Muscle of leg (tissue), 11 donors: ENCODE results near the gene ELMO1. TPM values are rescaled to one million over a fixed set of nuclear protein-coding genes. Genes with fewer than 3 reads are reported as not detected.
A peak's percentile ranks its signal among the peaks of the same experiment; 100 is the strongest.

Experiments used
- DNase-seq: peaks from one replicate; pipeline ENCODE4 v3.0.0; 2013
- H3K27ac ChIP-seq: one replicate; pipeline ENCODE4 v1.5.1; 2013; ENCODE audit warnings: mild to moderate bottlenecking, low read length, control low read depth
- H3K27me3 ChIP-seq: one replicate; pipeline ENCODE4 v1.6.1; 2013; ENCODE audit warnings: low read length; ENCODE audit not compliant: control insufficient read depth, insufficient read depth
- H3K36me3 ChIP-seq: one replicate; pipeline ENCODE4 v1.6.1; 2013; ENCODE audit warnings: low read length; ENCODE audit not compliant: control insufficient read depth, insufficient read depth
- H3K4me1 ChIP-seq: one replicate; pipeline ENCODE4 v1.6.1; 2013; ENCODE audit warnings: low read length; ENCODE audit not compliant: control insufficient read depth, insufficient read depth
- H3K4me3 ChIP-seq: one replicate; pipeline ENCODE4 v1.5.1; 2013; ENCODE audit warnings: low read length, control low read depth
- H3K9me3 ChIP-seq: replicated peaks from 2 replicates; pipeline ENCODE4 v1.6.1; 2013; ENCODE audit warnings: low read depth, low read length; ENCODE audit not compliant: control insufficient read depth
- WGBS: methylation state at CpG from one replicate; pipeline ENCODE4 v1.1.5; 2013; ENCODE audit warnings: missing lambda C conversion rate; ENCODE audit not compliant: insufficient coverage; 5-methylcytosine and 5-hydroxymethylcytosine counted together
- polyA plus RNA-seq, 8 donors: library from polyadenylated mRNA; unstranded; fragments of 120-200 nt; gene quantifications; one replicate each; pipeline versions ENCODE4 v1.2.1 to v1.2.3, GENCODE V29; 2013; ENCODE audit warnings: inconsistent platforms in 1 of 8, low replicate concordance in 1 of 8; ENCODE audit not compliant: insufficient read length in 8 of 8, insufficient read depth in 1 of 8
- total RNA-seq: library from RNA; stranded (reverse); fragments of 120-200 nt; gene quantifications from one replicate; pipeline ENCODE4 v1.2.4, GENCODE V29; 2013

ELMO1 gene
- total and polyA plus RNA-seq, 9 donors = 20.3 to 40.7 (median 25.0) TPM

DNA sequence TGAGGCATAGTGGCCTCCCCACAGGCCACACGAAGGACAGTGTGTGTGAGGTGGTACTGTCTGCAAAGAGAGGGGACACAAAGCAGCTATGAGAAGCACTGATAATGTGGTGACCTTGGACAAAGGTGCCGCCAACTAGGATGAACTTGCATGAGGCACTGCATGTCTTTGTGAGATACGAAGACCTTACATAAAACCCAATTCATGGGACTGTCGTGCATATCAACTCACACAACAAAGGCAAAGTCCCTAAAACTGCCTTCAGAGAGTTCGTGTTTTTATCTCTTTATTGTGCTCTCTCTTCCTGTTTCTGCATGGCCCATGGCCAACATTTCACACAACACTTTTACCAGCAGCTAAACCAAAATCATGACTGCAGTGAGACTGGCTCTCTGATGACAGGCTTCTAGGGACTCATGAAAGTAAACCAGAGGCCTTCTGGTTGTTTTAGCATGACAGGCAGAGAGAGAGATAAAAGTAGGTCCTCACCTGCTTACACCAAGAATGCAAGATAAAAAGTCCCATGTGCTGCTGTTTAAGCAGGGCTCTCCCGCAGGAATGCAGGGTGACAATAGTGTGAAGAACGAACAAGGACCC, 347.8 kb downstream of the ELMO1 start:
- DNase-seq = peak; percentile 23
- 81% methylated on average over 7 of the region's 7 CpGs for WGBS
- no peak overlapping the region for H3K4me3 ChIP-seq

DNA sequence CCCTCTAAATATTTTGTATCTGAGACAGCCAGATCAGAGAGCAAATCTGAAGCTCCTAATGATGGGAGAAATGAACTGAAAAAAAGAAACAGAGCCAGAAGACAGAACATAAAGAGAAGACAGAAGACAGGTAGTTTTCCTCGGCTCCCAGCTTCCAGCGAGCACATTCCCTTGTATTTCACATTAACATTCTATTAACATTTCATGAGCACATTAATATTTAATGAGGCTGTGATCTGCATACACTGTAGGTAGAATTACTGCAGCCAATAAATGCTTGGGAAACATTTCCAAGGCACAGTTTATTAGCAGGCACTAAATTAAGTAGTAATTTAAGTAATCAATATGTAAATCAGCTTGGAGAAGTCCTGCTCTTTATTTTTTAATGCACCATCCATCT, 349.9 kb downstream of the ELMO1 start:
- WGBS = no CpG with 5 or more reads among the region's 2 CpGs
- DNase-seq = no peak
- no peaks in the 10 kb centered on the region for H3K36me3 ChIP-seq
- H3K4me1 ChIP-seq = no peaks in the 10 kb centered on the region
- H3K27ac ChIP-seq = no peak overlapping the region
- H3K27me3 ChIP-seq = no peaks in the 10 kb centered on the region
- H3K9me3 ChIP-seq = no peaks in the 10 kb centered on the region
- H3K4me3 ChIP-seq = no peak overlapping the region

More for the DNA sequence above, 347.8 kb downstream of the ELMO1 start:
- H3K9me3 ChIP-seq = no peaks in the 10 kb centered on the region
- no peaks in the 10 kb centered on the region for H3K4me1 ChIP-seq
- H3K27me3 ChIP-seq = no peaks in the 10 kb centered on the region
- no peaks in the 10 kb centered on the region for H3K36me3 ChIP-seq
- H3K27ac ChIP-seq = no peak overlapping the region

DNA sequence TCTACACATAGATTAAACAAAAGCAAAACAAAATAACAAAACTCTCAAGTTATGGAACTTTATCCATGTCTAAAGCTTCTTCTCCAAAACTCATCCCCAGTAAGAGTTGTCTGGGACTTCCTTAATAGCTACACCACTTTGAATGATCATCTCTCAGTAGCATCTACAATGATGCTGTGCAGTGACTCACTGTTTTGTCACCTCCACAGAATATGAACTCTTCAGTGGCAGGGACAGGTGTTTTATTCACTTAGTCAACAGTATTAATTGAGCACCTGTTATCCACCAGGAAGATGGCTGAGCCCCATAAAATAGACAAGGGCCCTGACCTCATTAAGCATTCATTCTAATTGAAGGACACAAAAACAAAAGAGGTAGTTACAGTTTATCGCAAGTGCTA, 350.7 kb downstream of the ELMO1 start:
- H3K27me3 ChIP-seq = no peaks in the 10 kb centered on the region
- no peak overlapping the region for H3K4me3 ChIP-seq
- H3K27ac ChIP-seq = no peak overlapping the region
- no CpG with 5 or more reads among the region's 1 CpG for WGBS
- H3K9me3 ChIP-seq = no peaks in the 10 kb centered on the region
- DNase-seq = no peak
- no peaks in the 10 kb centered on the region for H3K4me1 ChIP-seq
- H3K36me3 ChIP-seq = no peaks in the 10 kb centered on the region

DNA sequence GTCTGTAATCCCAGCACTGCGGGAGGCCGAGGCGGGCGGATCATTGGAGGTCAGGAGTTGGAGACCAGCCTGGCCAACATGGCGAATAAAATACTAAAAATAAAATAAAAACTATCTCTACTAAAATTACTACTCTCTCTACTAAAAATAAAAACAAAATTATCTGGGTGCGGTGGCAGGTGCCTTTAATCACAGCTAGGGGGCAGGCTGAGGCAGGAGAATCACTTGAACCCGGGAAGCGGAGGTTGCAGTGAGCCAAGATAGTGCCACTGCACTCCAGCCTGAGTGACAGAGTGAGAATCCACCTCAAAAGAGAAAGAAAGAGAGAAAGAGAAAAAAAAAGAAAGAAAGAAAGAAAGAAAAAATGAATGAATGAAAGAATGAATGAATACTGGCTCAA, 351.4 kb downstream of the ELMO1 start:
- H3K4me1 ChIP-seq = no peaks in the 10 kb centered on the region
- WGBS = 93% methylated on average over 2 of the region's 8 CpGs
- H3K9me3 ChIP-seq = no peaks in the 10 kb centered on the region
- no peak for DNase-seq
- no peaks in the 10 kb centered on the region for H3K27me3 ChIP-seq
- H3K27ac ChIP-seq = no peak overlapping the region
- H3K4me3 ChIP-seq = no peak overlapping the region
- no peaks in the 10 kb centered on the region for H3K36me3 ChIP-seq

DNA sequence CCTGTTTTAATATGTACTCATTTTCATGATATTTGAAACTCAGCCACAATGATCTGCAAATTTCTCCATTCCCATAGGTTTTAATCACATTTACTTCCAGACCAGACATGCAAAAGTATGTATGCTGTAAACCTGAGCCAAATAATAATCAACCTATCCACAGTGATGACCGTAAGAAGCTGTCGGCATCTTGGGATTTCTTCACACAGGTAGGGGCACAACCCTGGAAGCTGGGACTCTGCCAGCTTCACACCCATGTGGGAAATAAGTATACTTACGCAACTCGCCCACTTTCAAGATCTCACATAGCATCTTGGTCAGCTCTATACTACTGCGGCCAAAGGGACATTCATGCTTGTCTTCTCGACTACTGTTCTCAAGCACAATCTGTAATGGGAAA, 352.3 kb downstream of the ELMO1 start:
- H3K36me3 ChIP-seq = no peaks in the 10 kb centered on the region
- no peak overlapping the region for H3K4me3 ChIP-seq
- H3K27me3 ChIP-seq = no peaks in the 10 kb centered on the region
- DNase-seq = no peak
- 42% methylated on average over 2 of the region's 6 CpGs for WGBS
- H3K4me1 ChIP-seq = no peaks in the 10 kb centered on the region
- H3K9me3 ChIP-seq = no peaks in the 10 kb centered on the region
- H3K27ac ChIP-seq = no peak overlapping the region

DNA sequence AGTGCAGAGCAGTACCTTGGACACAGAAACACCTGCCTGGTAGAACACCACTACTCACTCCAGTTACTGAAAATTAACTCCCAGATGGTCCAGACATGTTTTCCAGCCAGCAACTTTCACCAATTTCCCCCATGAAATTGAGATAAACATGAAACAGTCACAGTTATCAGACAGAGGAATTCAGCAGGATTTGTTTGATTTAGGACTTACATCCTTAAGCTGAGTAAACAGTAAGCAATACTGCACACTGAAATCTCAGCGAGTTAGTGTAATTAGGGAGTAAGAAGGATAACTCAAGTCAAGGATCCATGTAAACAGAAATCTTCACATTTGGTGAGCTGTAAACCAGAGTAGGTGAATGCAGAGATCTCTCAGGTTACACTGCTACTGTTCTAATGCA, 353.5 kb downstream of the ELMO1 start:
- Histone ChIP-seq H3K4me1 (no peaks in the 10 kb centered on the region), H3K36me3 (no peaks in the 10 kb centered on the region), H3K9me3 (no peaks in the 10 kb centered on the region), H3K4me3 (no peak overlapping the region), H3K27ac (no peak overlapping the region), H3K27me3 (no peaks in the 10 kb centered on the region)
- WGBS = no CpG with 5 or more reads among the region's 1 CpG
- DNase-seq = no peak

DNA sequence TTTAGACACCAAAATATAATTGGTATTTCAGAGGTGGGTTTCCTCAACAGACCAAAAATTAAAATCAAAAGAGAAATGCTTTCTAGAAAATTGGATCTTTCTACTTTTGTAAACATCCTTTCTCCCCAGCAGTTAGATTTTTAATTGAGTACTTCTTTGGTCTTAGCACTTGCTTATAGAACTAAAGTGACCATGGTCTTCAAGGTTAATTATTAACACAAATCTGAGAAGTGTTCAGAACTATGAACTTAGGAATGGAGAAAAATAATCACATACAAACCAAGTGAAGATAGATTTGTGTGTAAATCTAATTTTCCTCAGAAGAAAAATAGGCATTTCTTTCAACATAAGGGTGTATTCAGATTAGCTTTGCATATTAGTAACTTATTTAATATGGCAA, 355.4 kb downstream of the ELMO1 start:
- DNase-seq = no peak
- Histone ChIP-seq H3K27me3 (no peaks in the 10 kb centered on the region), H3K9me3 (no peaks in the 10 kb centered on the region), H3K27ac (no peak overlapping the region), H3K4me3 (no peak overlapping the region), H3K4me1 (no peaks in the 10 kb centered on the region), H3K36me3 (no peaks in the 10 kb centered on the region)

DNA sequence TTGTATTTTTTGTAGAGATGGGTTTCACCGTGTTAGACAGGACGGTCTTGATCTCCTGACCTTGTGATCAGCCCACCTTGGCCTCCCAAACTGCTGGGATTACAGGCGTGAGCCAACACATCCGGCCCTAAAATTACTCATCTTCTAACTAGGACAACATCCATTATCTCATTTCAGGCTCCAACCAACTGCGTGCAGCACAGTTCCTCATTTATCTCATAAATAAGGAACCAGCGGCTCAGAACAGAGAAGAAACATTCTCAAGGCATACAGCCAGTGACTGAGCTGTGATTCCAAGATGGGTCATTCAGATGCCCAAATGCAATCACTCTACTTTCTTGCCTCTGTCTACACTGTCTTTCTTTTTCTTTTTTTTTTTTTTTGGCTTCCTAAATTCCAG, 356.1 kb downstream of the ELMO1 start:
- no peak overlapping the region for H3K4me3 ChIP-seq
- H3K36me3 ChIP-seq = no peaks in the 10 kb centered on the region
- peak; percentile 33 for DNase-seq
- no peaks in the 10 kb centered on the region for H3K27me3 ChIP-seq
- no peaks in the 10 kb centered on the region for H3K4me1 ChIP-seq
- H3K9me3 ChIP-seq = no peaks in the 10 kb centered on the region
- no peak overlapping the region for H3K27ac ChIP-seq
- 75% methylated on average over 4 of the region's 6 CpGs for WGBS

DNA sequence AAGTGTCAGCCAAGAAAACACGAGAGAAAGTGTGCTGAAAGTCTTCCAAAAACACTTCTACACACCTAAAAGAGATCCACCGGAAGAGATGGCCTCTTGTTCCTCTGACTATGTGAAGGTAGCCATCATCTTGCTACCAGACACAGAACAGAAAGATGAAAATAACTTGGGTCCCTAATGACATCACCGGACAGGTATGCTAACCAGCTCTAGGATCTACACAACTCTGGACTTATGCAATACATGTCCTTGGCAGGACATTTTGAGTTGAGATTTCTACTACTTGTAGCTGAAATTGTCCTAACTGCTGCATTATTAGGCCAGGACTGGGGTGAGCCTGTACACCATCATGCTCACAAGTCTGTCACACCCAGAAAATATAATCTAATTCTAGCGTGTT, 358.7 kb downstream of the ELMO1 start:
- H3K27me3 ChIP-seq = no peaks in the 10 kb centered on the region
- H3K9me3 ChIP-seq = no peaks in the 10 kb centered on the region
- no peaks in the 10 kb centered on the region for H3K36me3 ChIP-seq
- no peak overlapping the region for H3K27ac ChIP-seq
- H3K4me3 ChIP-seq = no peak overlapping the region
- no peaks in the 10 kb centered on the region for H3K4me1 ChIP-seq
- WGBS = 83% methylated on average over 1 of the region's 4 CpGs
- DNase-seq = no peak

DNA sequence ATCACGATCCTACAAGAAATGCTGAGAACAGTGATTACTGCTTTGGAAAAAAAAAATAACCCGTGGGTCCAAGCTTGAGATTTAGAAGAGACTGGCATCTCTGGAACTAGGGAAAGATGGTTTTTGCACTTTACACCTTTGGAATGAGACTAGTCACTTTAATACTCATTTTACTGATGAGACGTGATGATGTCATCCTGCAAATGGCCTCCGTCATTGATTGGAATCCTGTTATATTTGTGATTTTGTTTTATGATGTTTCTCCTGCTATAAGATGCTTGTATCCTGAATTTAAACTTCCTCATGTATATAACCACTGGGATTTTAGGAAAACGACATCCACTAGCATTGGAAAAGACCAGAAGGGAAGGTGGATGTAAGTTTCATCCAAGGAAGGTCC, 363.1 kb downstream of the ELMO1 start:
- 75% methylated on average over 2 of the region's 5 CpGs for WGBS
- no peak overlapping the region for H3K4me3 ChIP-seq
- H3K9me3 ChIP-seq = no peaks in the 10 kb centered on the region
- H3K27me3 ChIP-seq = no peaks in the 10 kb centered on the region
- DNase-seq = no peak
- no peaks in the 10 kb centered on the region for H3K36me3 ChIP-seq
- no peak overlapping the region for H3K27ac ChIP-seq
- peaks cover 15% of the 10 kb centered on the region for H3K4me1 ChIP-seq

DNA sequence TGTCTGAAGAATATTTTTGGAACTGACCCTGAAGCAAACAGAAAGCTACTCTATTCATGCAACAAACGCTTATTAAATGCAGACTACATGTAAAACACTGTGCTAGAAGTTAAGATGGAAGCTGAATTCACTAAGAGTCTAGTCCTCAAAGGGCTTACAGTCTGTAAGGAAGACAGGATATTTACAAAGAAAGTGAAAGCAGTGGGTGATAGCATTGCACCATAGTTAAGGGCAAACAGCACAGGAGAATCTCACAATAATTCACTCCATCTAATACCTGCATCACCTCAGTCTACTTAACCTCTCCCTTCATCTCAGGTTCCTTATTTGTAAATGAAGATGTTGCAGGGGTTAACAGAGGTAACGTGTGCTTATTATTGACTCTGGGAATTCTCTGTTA, 364.4 kb downstream of the ELMO1 start:
- no peak for DNase-seq
- peak overlapping the region; percentile 43 for H3K27ac ChIP-seq
- no CpG with 5 or more reads among the region's 2 CpGs for WGBS
- peaks cover 15% of the 10 kb centered on the region for H3K4me1 ChIP-seq
- H3K4me3 ChIP-seq = no peak overlapping the region
- no peaks in the 10 kb centered on the region for H3K27me3 ChIP-seq
- no peaks in the 10 kb centered on the region for H3K9me3 ChIP-seq
- no peaks in the 10 kb centered on the region for H3K36me3 ChIP-seq
